Left ventricle myocardium inferior (tissue), 1 donor: ENCODE results near the gene IL17RA. TPM values are rescaled to one million over a fixed set of nuclear protein-coding genes. Genes with fewer than 3 reads are reported as not detected.

Experiments used
- DNase-seq: peaks from one replicate; pipeline ENCODE4 v3.0.0-alpha.2; 2020
- H3K27ac ChIP-seq: fragments of 200-600 bp; replicated peaks from 2 replicates; pipeline ENCODE4 v1.8.0; 2021
- H3K27me3 ChIP-seq: fragments of 200-600 bp; 2 replicates; pipeline ENCODE4 v1.8.0; 2021; ENCODE audit warnings: low read depth
- H3K36me3 ChIP-seq: fragments of 200-600 bp; 2 replicates; pipeline ENCODE4 v1.8.0; 2021
- H3K4me1 ChIP-seq: fragments of 200-600 bp; 2 replicates; pipeline ENCODE4 v1.8.0; 2021
- H3K4me3 ChIP-seq: fragments of 200-600 bp; 2 replicates; pipeline ENCODE4 v1.8.0; 2021; ENCODE audit warnings: mild to moderate bottlenecking, moderate library complexity
- H3K9me3 ChIP-seq: fragments of 200-600 bp; replicated peaks from 2 replicates; pipeline ENCODE4 v1.8.0; 2021
- CTCF ChIP-seq: fragments of 200-600 bp; IDR thresholded peaks from 2 replicates; pipeline ENCODE4 v1.8.0; 2021; ENCODE audit warnings: antibody characterized with exemption, mild to moderate bottlenecking, borderline replicate concordance
- intact Hi-C: fragments of 100-400 bp; cut with micrococcal nuclease; formaldehyde crosslinking; loops from one replicate; pipeline ENCODE4 v1.11.0; 2022
- total RNA-seq: library from RNA; stranded (reverse); fragmentation: NEBNext Ultra II Directional; extraction: Animal tissue kit (Norgen Biotek cat#: 25700); gene quantifications from one replicate; pipeline ENCODE4 v1.2.1, GENCODE V29; 2021
- donor health status: DM: no; HTN: yes; CAD: no; lungs with severe emphysema.

IL17RA gene
- total RNA-seq, 1 donor from 2014 or later = 7.6 TPM

GRCh38 chr22:17161991-17162390 is 77.2 kb downstream of the IL17RA start:
- H3K4me1 ChIP-seq = peaks cover 36% of the 10 kb centered on the region
- no peak for DNase-seq
- no peak overlapping the region for H3K4me3 ChIP-seq
- no peak for TF ChIP-seq CTCF
- intact Hi-C loops = loop anchor here (10.0 kb wide), 2 partner anchors 77 to 343 kb away; partner anchors contain the start of gene IL17RA
- no peaks in the 10 kb centered on the region for H3K36me3 ChIP-seq
- no peak overlapping the region for H3K27ac ChIP-seq
- no peaks in the 10 kb centered on the region for H3K9me3 ChIP-seq
- H3K27me3 ChIP-seq = no peaks in the 10 kb centered on the region

- intact Hi-C loops = loop anchor here (10.0 kb wide), 2 partner anchors 78 to 342 kb away; partner anchors contain the start of gene IL17RA
- Histone ChIP-seq H3K27ac (no peak overlapping the region), H3K4me3 (no peak overlapping the region), H3K36me3 (no peaks in the 10 kb centered on the region), H3K4me1 (peaks cover 36% of the 10 kb centered on the region), H3K27me3 (no peaks in the 10 kb centered on the region), H3K9me3 (no peaks in the 10 kb centered on the region)
- no peak for TF ChIP-seq CTCF
- no peak for DNase-seq
Measured at GRCh38 chr22:17162731-17163130, 77.9 kb downstream of the IL17RA start.

GRCh38 chr22:17164392-17165024 is 79.7 kb downstream of the IL17RA start:
- no peaks in the 10 kb centered on the region for H3K27me3 ChIP-seq
- no peak for DNase-seq
- H3K4me3 ChIP-seq = no peak overlapping the region
- H3K27ac ChIP-seq = no peak overlapping the region
- TF ChIP-seq CTCF = no peak
- intact Hi-C loops = loop anchor here (10.0 kb wide), 2 partner anchors 80 to 340 kb away; partner anchors contain the start of gene IL17RA
- H3K36me3 ChIP-seq = no peaks in the 10 kb centered on the region
- no peaks in the 10 kb centered on the region for H3K9me3 ChIP-seq
- H3K4me1 ChIP-seq = peaks cover 26% of the 10 kb centered on the region

Other genes with a start within 250 kb of the IL17RA start
- not detected for gene GAB4, start 76.8 kb upstream of the IL17RA start, total RNA-seq
- gene TMEM121B, start 36.4 kb downstream of the IL17RA start, total RNA-seq = 1.5 TPM
- 52.6 TPM for gene HDHD5, start 74.3 kb downstream of the IL17RA start, total RNA-seq
- gene ADA2, start 134.4 kb downstream of the IL17RA start, total RNA-seq = 38.0 TPM